GM12873 (cell line): ENCODE data around the gene PLA2G6.

Experiments used
- CTCF ChIP-seq: IDR thresholded peaks from 2 replicates; pipeline ENCODE4 v1.5.1; 2012; ENCODE audit warnings: low read depth, mild to moderate bottlenecking, moderate library complexity, low read length, control low read depth; ENCODE audit not compliant: insufficient read depth; ENCODE audit errors: missing control alignments

Gene PLA2G6

GRCh38 chr22:38226853-38227649 is 45.4 kb upstream of the PLA2G6 start:
- no peak for TF ChIP-seq CTCF

GRCh38 chr22:38223289-38223960 is 41.8 kb upstream of the PLA2G6 start:
- TF ChIP-seq CTCF: peak; percentile 32

GRCh38 chr22:38222797-38223119 is 41.1 kb upstream of the PLA2G6 start:
- no peak for TF ChIP-seq CTCF

GRCh38 chr22:38221908-38222796 is 40.5 kb upstream of the PLA2G6 start:
- peak; percentile 3 for TF ChIP-seq CTCF

- no peak for TF ChIP-seq CTCF
Observed at GRCh38 chr22:38221407-38221806, 39.8 kb upstream of the PLA2G6 start.

GRCh38 chr22:38220653-38221386 is 39.2 kb upstream of the PLA2G6 start:
- no peak for TF ChIP-seq CTCF
